Measurements from ENCODE around the gene SNCB.
A peak's percentile ranks its signal among the peaks of the same experiment; 100 is the strongest.
"Not testable (repeated sequence)": the region's sequence is repeated elsewhere in the genome, so short reads cannot be mapped to it uniquely, and the experiment has no call there.

SNCB gene

GRCh38 chr5:176597417-176598389 is 32.6 kb downstream of the SNCB start:
- DNase-seq (ENCODE audit: low spot score) = no peak

- DNase-seq (ENCODE audit: low spot score) = peak; percentile 79
Measured at GRCh38 chr5:176596689-176597416, 33.5 kb downstream of the SNCB start.

DNA sequence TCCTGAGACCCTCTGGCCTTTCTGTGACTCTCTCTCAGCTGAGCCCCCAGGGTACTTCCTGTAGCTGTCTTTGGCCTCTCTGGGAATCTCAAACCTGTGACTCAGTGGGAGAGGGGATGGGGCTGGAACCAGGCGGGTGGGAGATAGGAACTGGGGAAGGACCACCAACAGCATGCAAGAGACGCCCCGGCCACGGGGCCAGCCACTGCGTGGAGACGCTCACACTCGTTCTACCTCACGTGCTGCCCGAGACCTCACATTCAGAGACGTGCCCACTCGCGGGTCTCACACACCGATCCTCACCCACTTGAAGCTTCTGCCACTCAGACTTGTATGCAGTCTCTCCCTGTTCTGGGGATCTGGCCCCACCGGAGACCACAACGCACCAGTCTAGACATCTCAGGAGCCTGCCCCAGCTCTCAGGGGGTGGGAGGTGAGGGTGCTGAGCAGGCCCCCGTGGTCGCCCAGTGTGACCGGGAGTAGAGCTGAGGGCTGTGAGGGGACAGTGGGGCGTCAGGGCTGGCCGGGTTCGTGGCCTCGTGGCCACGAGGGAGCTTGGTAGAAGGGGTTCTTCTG is 34.2 kb downstream of the SNCB start:
- DNase-seq (ENCODE audit: low spot score) = no peak

- DNase-seq (ENCODE audit: low spot score) = peak; percentile 41
Measured at GRCh38 chr5:176595386-176595943, 34.9 kb downstream of the SNCB start.

- no peak for DNase-seq (ENCODE audit: low spot score)
Measured at GRCh38 chr5:176594554-176594953, 35.8 kb downstream of the SNCB start.

DNA sequence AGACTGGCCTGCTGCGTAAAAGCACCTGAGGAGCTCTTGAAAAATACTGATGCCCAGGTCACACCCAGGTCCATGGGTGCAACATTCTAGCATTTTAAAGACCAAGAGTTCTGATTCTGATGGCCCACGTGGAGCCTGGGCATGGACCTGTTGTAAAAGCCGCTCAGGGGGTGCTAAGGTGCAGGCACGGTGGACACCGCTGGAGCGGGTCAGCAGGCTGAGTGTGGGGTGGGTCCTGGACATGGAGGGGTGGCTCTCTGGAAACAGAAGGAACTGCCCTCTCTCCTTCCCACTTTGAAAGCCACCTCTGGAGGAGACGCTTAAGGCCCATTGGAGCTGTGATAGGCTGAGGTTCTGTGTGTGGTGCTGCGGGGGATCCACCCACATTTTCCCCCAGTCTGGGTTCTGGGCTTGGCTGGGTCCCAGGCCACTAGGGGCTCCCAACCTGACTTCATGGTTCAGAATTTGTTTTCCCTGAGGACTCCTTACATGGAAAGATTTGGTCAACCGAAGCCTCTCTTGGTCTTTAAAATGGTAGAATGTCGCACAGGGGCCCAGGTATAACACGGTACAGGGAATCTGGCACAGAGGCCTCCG is 37.0 kb downstream of the SNCB start:
- peak; percentile 40 for DNase-seq (ENCODE audit: low spot score)

DNA sequence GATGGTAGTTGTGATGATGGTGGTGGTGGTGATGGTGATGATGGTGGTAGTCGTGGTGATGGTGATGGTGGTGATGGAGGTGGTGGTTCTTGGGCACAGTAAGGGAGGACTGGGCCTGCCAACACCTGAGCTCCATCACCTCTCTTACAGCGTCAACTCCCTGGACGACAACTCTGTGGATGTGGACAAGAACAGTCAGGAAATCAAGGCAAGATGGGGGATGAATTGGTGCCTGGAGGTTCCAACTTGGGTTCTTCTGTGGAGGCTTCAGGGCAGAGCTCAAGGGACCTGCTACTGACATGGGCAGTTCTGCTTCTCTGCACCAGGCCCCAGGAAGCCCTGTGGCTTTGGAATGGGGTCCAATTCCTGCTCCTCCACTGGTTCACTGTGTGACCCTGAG is 37.8 kb downstream of the SNCB start:
- no peak for DNase-seq (ENCODE audit: low spot score)

DNA sequence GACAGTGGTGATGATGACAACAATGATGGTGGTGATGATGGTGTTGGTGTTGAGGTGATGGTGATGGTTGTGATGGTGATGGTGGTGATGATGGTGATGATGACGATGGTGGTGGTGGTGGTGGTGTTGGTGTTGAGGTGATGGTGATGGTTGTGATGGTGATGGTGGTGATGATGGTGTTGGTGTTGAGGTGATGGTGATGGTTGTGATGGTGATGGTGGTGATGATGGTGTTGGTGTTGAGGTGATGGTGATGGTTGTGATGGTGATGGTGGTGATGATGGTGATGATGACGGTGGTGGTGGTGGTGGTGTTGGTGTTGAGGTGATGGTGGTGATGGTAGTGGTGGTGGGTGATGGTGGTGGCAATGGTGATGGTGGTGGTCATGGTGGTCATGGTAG is 38.7 kb downstream of the SNCB start:
- DNase-seq (ENCODE audit: low spot score) = not testable (repeated sequence)

GRCh38 chr5:176590035-176590717 is 40.2 kb downstream of the SNCB start:
- peak; percentile 36 for DNase-seq (ENCODE audit: low spot score)

DNA sequence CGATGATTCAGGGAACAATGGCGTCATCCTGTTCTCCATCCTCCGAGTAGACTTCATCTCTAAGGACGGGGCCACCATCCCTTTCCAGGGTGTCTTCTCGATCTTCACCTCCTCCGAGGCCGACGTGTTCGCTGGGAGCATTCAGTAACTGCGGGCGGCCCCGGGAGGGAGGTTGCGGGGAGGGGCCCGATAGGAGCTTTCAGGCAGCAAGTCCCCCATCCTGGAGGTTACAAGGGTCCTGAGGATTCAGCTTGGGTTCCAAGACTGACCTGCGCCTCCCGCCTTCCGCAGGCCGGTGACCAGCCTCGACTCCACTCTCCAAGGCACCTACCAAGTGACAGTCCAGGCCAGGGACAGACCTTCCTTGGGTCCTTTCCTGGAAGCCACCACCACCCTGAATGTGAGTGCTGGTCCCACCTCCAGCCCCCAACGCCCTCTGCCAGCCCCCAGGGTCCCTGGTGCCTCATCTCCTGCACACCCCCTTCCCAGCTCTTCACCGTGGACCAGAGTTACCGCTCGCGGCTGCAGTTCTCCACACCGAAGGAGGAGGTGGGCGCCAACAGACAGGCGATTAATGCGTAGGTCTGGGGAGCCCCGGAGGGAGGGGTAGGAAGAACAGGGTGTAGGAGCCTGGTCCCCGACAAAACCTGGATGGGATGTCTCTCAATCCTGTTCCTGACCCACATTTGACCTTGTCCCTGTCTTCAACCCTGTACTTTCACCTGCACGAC is 41.1 kb downstream of the SNCB start:
- peak; percentile 36 for DNase-seq (ENCODE audit: low spot score)

- DNase-seq (ENCODE audit: low spot score) = no peak
Measured at GRCh38 chr5:176588297-176588696, 42.0 kb downstream of the SNCB start.

DNA sequence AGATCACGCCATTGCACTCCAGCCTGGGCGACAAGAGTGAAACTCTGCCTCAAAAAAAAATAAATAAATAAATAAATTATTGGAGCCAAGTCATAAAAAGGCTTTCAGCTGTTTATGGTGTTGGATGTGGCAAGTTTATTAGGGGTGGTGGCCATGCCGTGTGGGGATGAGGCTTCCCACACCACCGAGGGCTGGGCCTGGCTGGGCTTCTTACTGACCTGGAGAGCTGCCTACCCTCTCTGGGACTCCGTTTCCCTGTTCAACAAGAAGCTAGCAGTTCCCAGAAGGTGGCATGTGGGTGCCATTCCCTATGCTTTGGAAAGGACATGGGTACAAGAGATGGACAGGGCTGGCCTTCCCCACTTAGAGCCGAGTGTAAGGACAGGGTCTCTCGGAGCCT is 42.9 kb downstream of the SNCB start:
- DNase-seq (ENCODE audit: low spot score) = no peak

DNA sequence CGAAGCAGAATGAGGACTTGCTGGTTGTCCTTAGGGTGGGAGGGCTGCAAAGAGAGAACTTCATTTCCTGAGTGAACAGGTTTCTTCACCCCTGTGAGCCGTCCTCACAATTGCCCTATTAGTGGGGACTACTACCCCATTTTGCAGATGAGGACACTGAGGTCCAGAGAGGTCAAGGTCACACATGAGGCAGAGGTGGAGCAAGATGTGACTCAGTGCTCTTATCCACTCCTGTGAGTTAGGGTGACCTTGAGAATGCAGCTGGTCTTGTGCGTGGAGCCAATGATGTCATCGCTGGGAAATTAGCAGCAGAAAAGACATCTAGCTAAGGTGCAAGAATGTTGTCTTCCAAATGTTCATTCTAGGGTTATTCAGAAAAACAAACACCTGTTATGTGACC is 47.3 kb downstream of the SNCB start:
- DNase-seq (ENCODE audit: low spot score) = no peak

GRCh38 chr5:176581361-176581760 is 49.0 kb downstream of the SNCB start:
- DNase-seq (ENCODE audit: low spot score) = no peak

DNA sequence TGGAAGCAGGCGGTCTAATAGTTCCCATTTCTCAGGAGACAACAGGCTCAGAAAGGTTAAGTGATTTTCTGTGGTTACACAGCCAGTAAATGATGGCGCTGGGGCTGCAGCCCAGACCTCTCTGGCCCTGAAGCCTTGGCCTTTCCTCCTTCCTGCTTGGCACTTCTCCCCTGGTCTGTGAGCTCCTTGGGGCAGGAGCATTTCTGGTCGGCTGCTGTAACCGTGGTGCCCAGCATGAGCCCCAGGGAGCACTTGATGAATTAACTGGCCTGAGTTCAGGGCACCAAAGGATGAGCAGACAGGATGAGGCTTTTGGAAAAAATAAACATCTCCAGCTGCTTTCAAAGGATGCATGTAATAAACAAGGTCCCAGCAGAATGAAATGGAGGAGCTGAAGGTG is 51.0 kb downstream of the SNCB start:
- no peak for DNase-seq (ENCODE audit: low spot score)

GRCh38 chr5:176578391-176578808 is 51.9 kb downstream of the SNCB start:
- DNase-seq (ENCODE audit: low spot score) = peak; percentile 75

- DNase-seq (ENCODE audit: low spot score) = no peak
Measured at GRCh38 chr5:176577312-176578176, 52.8 kb downstream of the SNCB start.

DNA sequence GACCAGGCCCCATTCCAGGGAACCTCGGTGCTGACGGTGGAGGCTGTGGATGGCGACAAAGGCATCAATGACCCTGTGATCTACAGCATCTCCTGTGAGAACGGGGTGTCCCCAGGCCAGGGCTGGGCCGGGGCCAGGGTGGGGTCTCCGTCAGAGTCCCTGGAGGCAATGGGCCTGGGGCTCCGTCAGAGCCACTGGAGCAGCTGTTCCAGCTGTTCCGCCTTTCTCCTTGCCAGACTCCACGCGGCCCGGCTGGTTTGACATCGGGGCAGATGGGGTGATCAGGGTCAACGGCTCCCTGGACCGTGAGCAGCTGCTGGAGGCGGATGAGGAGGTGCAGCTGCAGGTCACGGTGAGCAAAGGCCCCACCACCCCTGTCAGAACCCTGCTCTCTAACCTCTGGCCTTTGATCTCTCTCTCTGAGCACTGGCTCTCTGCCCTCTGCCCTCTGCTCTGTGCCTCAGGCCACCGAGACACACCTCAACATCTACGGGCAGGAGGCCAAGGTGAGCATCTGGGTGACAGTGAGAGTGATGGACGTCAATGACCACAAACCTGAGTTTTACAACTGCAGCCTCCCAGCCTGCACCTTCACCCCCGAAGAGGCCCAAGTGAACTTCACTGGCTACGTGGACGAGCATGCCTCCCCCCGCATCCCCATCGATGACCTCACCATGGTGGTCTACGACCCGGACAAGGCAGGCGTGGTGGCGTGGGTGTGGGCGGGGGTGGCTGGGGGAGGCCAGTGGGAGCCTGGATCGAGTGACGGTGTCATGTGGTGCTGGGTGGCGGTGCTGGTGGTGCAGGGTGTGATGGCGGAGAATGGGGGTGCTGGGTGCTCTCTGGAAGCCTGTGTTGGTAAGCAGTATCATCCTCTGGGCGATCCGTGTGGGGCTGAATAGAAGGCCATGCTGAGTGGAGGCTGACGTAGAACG is 54.6 kb downstream of the SNCB start:
- DNase-seq (ENCODE audit: low spot score) = no peak

DNA sequence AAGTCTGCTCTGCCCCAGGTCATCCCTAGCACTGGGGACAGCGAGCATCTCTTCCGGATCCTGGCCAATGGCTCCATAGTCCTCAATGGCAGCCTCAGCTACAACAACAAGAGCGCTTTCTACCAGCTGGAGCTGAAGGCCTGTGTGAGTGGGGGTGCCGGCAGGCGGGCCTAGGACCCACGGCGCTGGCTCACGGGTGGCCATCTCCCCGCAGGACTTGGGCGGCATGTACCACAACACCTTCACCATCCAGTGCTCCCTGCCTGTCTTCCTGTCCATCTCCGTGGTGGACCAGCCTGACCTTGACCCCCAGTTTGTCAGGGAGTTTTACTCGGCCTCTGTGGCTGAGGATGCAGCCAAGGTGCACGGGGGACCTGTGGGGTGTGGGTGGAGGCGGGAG is 55.3 kb downstream of the SNCB start:
- DNase-seq (ENCODE audit: low spot score) = no peak
